Stomach (tissue), 4 donors: ENCODE measurements around the gene APEH.

Experiments used
- CTCF ChIP-seq, 7 experiments: fragments of 450-650 bp in 4 of 7; fragments of 200-600 bp in 3 of 7; sonication (generic) in 3 of 7; IDR thresholded peaks; one replicate each; pipeline ENCODE4 v1.5.1; 2016 to 2019; ENCODE audit warnings: antibody characterized with exemption in 7 of 7, control low read depth in 2 of 7, mild to moderate bottlenecking in 1 of 7
- POLR2A ChIP-seq, 4 donors: fragments of 450-650 bp; IDR thresholded peaks; one replicate each; pipeline ENCODE4 v1.6.1; 2016; ENCODE audit warnings: antibody characterized with exemption in 4 of 4, control low read depth in 2 of 4, mild to moderate bottlenecking in 1 of 4, moderate library complexity in 1 of 4
- POLR2AphosphoS5 ChIP-seq, 3 donors: sonication (generic); formaldehyde crosslinking; IDR thresholded peaks; one replicate each; pipeline ENCODE4 v1.6.1; 2016; ENCODE audit warnings: antibody characterized with exemption in 3 of 3

DNA sequence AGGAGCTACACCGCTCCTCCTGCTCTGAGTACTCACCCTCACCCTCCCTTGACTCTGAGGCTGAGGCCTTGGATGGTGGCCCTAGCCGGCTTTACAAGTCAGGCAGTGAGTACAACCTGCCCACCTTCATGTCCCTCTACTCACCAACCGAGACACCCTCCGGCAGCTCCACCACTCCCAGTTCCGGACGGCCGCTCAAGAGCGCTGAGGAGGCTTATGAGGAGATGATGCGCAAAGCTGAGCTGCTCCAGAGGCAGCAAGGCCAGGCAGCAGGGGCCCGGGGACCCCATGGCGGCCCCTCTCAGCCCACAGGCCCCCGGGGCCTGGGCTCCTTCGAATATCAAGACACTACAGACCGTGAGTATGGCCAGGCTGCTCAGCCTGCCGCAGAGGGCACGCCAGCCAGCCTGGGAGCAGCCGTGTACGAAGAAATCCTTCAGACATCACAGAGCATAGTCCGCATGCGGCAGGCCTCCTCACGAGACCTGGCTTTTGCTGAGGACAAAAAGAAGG is 21.2 kb upstream of the APEH start:
- TF ChIP-seq CTCF (IDR thresholded peaks at IDR 0.05) (no peak), POLR2A (IDR thresholded peaks at IDR 0.05) (no peak), POLR2AphosphoS5 (IDR thresholded peaks at IDR 0.05) (no peak)
